GM12872 (cell line): ENCODE results near the gene SSPN.

Source experiments
- CTCF ChIP-seq: IDR thresholded peaks from 3 replicates; pipeline ENCODE4 v1.5.1; 2011; ENCODE audit warnings: low read depth, mild to moderate bottlenecking, low read length, moderate library complexity; ENCODE audit not compliant: insufficient read depth

The SSPN gene

GRCh38 chr12:26172946-26173552 lies 22.3 kb upstream of the SSPN start:
- no peak for TF ChIP-seq CTCF

GRCh38 chr12:26176725-26177124 lies 18.6 kb upstream of the SSPN start:
- no peak for TF ChIP-seq CTCF

- no peak for TF ChIP-seq CTCF
Observed at GRCh38 chr12:26177283-26177682, 18.1 kb upstream of the SSPN start.

DNA sequence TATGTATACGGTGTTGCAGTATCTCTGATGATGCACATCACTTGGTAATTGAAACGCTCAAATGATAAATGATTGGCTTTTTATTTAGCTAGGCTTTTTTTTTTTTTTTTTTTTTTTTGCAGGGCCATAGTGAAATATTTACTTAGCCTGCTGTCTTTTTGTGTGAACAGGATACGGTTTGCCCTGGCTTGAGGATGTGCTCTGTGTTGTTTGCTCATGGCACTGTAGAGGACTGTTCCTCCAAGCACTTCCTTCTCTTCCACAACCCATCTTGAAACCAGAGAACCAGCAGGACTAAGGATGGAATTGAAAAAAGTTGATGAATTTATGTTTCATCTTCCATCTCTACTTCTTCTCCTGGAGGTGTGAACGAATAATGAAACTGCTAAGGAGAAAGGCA lies 15.5 kb upstream of the SSPN start:
- TF ChIP-seq CTCF = no peak

- TF ChIP-seq CTCF = no peak
Observed at GRCh38 chr12:26182377-26182776, 13.0 kb upstream of the SSPN start.

DNA sequence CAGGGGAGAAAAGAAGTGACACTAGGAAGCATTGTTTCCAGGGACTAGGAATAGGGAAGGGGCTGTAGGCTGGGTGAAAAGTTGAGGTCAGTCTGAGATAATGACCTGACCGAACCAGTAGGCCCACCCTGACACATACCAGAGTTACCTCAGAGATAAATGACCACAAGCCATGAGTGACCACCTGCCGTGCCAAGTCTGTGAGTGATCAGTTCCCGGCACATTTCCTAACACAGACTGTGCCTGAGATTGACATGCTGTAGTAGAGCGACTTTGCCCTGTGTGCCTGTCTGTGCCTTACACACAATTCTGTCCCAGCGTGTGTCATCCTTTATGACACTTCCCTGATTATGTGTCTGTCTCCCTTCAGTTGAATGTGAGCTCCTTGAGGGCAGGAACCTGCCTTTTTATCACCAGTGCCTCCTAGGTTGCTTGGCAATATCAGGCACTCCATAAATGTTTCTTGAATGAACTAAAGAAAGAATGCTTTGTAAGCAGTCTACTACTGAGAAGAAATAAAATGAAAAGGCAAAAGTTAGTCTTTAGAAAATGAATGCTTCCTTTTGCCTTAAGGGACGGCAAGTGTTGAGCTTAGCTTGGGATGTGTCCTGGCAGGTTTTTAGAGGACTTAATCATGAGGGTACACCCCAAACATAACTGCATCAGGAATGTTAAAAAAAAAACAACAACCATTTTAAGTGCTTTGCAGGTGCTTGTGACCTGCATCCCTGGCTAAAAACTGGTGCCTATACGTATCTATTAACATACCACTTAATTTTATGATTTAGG lies 9.6 kb upstream of the SSPN start:
- no peak for TF ChIP-seq CTCF

DNA sequence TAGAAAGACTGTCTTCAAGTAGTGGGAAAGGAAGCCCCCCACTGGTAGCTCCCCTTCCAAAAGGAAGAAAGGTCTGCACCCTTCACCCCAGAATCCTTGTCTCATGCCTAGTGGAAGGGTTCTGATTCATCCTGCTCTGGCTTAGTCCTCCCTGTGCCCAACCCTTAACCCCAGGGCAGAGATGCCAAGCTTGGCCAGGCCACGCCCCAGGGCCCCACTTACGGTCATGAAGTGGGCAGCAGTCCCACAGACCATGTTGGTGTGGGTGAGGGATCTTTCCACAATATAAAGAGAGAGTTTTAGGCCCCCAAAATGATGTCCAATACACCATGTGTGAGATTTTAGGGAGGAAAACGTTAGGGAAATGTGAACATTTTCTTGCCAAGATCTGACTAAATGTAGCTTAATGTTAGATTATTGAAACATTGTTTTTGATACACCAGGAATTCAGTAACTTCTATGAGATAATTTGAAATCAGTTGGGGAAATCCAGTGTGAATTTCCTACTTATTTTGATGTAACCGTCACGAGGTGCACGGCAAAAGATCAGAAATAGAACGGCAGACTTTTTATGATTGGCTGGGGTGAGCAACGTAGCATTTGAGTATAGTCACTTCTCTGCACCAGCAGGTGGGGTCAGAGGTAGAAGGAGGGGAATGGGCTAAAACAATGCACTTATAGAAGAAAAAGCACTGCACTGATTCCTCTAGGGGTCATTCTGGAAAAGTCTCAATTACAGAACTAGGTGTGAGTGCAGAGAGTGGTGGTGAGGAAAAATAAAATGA lies 8.2 kb upstream of the SSPN start:
- TF ChIP-seq CTCF = peak; percentile 33; the same call in 2 of the 3 replicates
